Measurements from ENCODE around the gene ARMH3.

ARMH3 gene

DNA sequence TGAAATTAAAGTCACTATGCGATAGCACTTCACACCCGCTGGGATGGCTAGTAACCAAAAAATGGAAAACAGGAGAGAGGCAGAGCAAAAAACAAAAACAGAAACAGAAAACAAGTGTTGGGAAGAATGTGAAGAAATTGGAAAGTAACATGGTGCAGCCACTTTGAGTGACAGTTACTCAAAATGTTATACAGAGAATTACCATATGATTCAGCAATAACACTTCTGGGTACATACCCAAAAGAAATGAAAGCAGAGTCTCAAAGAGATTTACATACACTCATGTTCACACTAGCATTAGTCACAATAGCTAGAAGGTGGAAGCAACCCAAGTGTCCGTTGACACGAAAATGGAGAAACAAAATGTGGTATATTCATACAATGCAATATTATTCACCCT is 123.8 kb downstream of the ARMH3 start:
- no peaks in the 10 kb centered on the region; the same call in 1 of the 2 replicates for H3K4me1 ChIP-seq (ENCODE audit: insufficient read depth, low read length)

DNA sequence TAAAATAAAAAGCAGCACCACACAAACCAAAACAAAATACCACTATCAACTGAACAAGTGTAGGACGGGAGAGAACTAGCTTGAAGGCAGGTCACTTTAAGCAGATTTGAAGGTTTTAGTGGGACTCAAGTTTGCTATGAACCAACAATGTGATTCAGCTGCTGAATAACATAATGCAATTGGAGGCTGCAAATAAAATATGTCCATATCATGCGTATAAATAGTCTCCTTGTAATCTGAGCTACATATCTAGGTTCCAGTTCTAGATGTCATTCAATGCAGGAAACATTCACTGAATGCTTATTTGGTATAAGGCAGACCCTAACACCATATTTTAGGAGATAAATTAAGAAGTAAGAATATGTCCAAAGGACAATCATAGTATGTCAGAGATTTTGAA is 130.9 kb downstream of the ARMH3 start:
- H3K27me3 ChIP-seq (ENCODE audit: insufficient read depth, low read length) = no peaks in the 10 kb centered on the region
- H3K9ac ChIP-seq (ENCODE audit: low read depth, low read length) = no peak overlapping the region
- H3K36me3 ChIP-seq (ENCODE audit: insufficient read depth, low read depth, low read length) = no peaks in the 10 kb centered on the region
- H3K27ac ChIP-seq (ENCODE audit: low read length) = no peak overlapping the region
- H3K9me3 ChIP-seq (ENCODE audit: insufficient read depth, low read depth, low read length) = no peaks in the 10 kb centered on the region
- H3K4me3 ChIP-seq (ENCODE audit: low read length) = no peak overlapping the region
- H3K4me1 ChIP-seq (ENCODE audit: insufficient read depth, low read length) = no peaks in the 10 kb centered on the region

More for the DNA sequence above, 123.8 kb downstream of the ARMH3 start:
- Histone ChIP-seq H3K4me3 (ENCODE audit: low read length) (no peak overlapping the region), H3K36me3 (ENCODE audit: insufficient read depth, low read depth, low read length) (no peaks in the 10 kb centered on the region), H3K27ac (ENCODE audit: low read length) (no peak overlapping the region), H3K9ac (ENCODE audit: low read depth, low read length) (no peak overlapping the region), H3K27me3 (ENCODE audit: insufficient read depth, low read length) (no peaks in the 10 kb centered on the region), H3K9me3 (ENCODE audit: insufficient read depth, low read depth, low read length) (no peaks in the 10 kb centered on the region)

DNA sequence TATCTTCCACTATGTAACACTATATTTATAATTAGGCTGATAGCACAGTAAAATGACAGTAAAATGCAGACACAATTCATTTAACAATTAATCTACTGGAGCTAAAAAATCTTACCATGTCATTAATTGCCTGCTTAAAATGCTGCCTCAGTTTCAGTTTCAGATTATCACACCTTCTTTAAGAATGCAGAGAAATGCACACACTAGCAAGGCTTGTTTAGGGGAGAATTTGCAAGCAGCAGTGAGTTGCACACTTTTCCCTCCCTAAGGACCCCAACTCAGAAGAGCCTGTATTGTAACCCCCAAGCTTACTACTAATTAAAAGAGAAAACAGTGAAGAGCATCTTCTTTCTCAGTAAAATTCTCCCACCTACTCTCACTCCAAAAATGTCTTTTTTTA is 132.7 kb downstream of the ARMH3 start:
- Histone ChIP-seq H3K27ac (ENCODE audit: low read length) (no peak overlapping the region), H3K9me3 (ENCODE audit: insufficient read depth, low read depth, low read length) (no peaks in the 10 kb centered on the region), H3K27me3 (ENCODE audit: insufficient read depth, low read length) (no peaks in the 10 kb centered on the region), H3K4me1 (ENCODE audit: insufficient read depth, low read length) (peaks cover 8% of the 10 kb centered on the region; the same call in 1 of the 2 replicates), H3K9ac (ENCODE audit: low read depth, low read length) (no peak overlapping the region), H3K36me3 (ENCODE audit: insufficient read depth, low read depth, low read length) (no peaks in the 10 kb centered on the region), H3K4me3 (ENCODE audit: low read length) (no peak overlapping the region)

DNA sequence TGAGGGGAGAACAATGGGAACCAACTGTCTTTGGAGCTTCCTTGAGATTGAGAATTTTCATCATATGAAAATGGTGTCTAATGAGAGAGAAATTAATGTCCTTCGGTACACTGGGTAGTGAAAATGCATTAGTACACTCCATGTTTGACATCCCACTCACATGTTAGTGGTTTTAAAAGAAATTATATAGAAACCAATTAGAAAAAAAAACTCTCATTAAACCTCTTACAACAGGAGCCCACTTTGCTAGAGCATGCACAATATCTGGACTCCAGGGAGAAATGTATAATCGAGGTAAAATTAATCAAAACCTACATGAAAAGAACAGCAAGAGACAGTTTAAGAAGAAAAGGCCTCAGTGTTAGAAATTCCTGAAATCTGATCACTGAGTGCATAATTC is 133.1 kb downstream of the ARMH3 start:
- Histone ChIP-seq H3K27ac (ENCODE audit: low read length) (no peak overlapping the region), H3K4me1 (ENCODE audit: insufficient read depth, low read length) (peaks cover 8% of the 10 kb centered on the region; the same call in 1 of the 2 replicates)

DNA sequence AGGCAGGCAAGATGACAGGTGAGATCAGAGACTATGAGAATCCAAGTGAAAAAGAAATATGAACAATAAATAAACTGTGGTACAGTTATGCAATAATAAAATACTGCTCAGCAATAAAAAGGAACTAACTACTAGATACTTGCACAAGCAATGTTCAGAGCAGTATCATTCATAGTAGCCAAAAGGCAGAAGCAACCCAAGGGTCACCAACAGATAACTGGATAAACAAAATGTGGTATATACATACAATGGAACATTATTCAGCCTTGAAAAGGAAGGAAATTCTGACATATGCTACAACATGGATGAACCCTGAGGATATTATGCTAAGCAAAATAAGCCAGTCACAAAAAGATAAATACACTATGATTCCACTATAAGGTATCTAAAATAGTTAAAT is 135.4 kb downstream of the ARMH3 start:
- H3K9ac ChIP-seq (ENCODE audit: low read depth, low read length) = no peak overlapping the region
- H3K4me1 ChIP-seq (ENCODE audit: insufficient read depth, low read length) = peaks cover 8% of the 10 kb centered on the region; the same call in 1 of the 2 replicates
- H3K27ac ChIP-seq (ENCODE audit: low read length) = no peak overlapping the region
- H3K9me3 ChIP-seq (ENCODE audit: insufficient read depth, low read depth, low read length) = no peaks in the 10 kb centered on the region
- H3K36me3 ChIP-seq (ENCODE audit: insufficient read depth, low read depth, low read length) = no peaks in the 10 kb centered on the region
- H3K4me3 ChIP-seq (ENCODE audit: low read length) = no peak overlapping the region
- no peaks in the 10 kb centered on the region for H3K27me3 ChIP-seq (ENCODE audit: insufficient read depth, low read length)

More for the DNA sequence above, 133.1 kb downstream of the ARMH3 start:
- no peaks in the 10 kb centered on the region for H3K36me3 ChIP-seq (ENCODE audit: insufficient read depth, low read depth, low read length)
- no peak overlapping the region for H3K4me3 ChIP-seq (ENCODE audit: low read length)
- no peaks in the 10 kb centered on the region for H3K27me3 ChIP-seq (ENCODE audit: insufficient read depth, low read length)
- H3K9ac ChIP-seq (ENCODE audit: low read depth, low read length) = no peak overlapping the region
- H3K9me3 ChIP-seq (ENCODE audit: insufficient read depth, low read depth, low read length) = no peaks in the 10 kb centered on the region

DNA sequence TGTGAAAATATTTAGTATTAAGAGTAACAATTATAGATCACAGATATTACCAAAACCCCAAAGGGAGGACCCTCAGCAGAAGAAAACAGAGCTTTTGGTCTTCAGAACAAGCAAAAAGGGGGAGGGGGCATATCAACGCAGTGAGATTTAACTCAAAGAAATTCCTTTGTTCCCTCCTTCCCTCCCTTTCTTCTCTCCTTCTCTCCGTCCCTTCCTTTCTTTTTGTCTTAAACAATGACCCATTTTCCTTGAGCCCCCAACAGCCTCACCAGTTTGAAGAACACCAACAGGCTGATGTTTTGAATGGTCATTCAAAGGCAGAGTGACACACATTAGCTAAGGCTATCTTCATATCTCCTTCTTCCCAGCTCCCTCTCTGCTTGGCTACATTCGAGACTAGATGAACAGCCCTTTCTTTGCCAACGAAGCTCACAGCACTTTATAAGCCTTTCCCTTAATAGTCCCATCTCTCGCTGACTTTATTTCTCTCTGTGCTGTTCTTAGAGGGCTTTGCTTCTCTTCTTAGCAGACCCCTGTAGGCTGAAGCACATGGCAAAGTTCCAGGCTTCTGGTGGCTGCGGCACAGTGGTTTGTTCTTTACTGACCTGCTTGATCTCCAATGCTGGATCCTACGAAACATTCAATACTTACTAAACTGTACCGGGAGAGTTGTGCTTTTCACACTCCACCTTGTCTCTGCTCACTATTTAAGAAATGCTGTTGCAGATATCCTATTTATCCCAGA is 136.8 kb downstream of the ARMH3 start:
- Histone ChIP-seq H3K36me3 (ENCODE audit: insufficient read depth, low read depth, low read length) (no peaks in the 10 kb centered on the region), H3K9ac (ENCODE audit: low read depth, low read length) (no peak overlapping the region), H3K4me1 (ENCODE audit: insufficient read depth, low read length) (peaks cover 8% of the 10 kb centered on the region; the same call in 1 of the 2 replicates), H3K27me3 (ENCODE audit: insufficient read depth, low read length) (no peaks in the 10 kb centered on the region), H3K9me3 (ENCODE audit: insufficient read depth, low read depth, low read length) (no peaks in the 10 kb centered on the region), H3K27ac (ENCODE audit: low read length) (no peak overlapping the region), H3K4me3 (ENCODE audit: low read length) (no peak overlapping the region)

DNA sequence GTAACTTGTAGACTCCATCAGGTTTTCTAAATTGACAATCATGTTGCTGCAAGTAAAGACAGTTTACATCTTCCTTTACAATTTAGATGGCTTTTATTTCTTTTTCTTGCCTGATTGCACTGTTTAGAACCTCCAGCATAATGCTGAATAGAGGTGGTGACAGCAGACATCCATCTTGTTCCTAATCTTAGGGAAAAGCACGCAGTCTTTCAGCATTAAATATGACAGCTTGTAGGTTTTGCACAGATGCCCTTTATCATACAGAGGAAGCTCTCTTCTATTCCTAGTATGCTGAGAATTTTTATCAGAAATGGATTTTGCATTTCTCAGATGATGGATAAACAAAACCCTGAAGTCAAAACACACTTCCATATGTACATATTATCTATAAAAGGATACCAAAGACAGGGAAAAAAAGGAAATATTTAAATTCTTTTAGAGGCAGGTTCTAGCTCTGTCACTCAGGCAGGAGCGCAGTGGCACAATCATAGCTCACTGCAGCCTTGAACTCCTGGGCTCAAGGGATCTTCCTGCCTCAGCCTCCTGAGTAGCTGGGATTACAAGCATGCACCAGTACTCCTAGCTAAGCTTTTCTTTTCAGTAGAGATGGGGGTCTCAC is 143.3 kb downstream of the ARMH3 start:
- Histone ChIP-seq H3K4me1 (ENCODE audit: insufficient read depth, low read length) (no peaks in the 10 kb centered on the region; the same call in 1 of the 2 replicates), H3K27ac (ENCODE audit: low read length) (no peak overlapping the region), H3K27me3 (ENCODE audit: insufficient read depth, low read length) (no peaks in the 10 kb centered on the region)

DNA sequence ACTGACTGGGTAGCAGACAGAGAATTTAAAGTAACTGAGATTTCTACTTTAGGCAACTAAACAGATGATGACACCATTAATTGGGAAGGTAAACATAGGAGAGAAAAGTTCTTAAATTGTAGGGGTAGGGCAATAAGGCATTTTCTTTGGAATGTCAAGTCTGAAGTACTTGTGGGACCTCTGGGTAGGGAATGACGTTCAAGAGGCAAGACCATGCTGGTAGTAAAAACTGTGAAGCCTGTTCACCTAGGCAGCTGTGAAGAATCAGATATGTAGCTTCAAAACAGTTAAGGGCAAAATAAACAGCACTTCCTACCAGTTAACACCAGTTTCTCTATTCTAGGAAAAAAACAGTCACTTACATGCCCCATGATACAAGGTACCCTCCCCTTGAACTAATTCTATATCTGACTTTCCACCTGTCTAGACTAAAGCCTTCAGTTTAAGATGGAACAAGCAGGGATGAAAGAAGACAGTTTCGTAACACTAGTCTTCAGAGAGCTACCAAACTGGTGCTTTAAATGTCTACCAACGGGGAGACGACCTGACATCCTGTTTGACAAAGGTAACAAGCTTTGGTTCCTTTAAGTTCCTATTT is 149.3 kb downstream of the ARMH3 start:
- peaks cover 26% of the 10 kb centered on the region; the same call in 1 of the 2 replicates for H3K4me1 ChIP-seq (ENCODE audit: insufficient read depth, low read length)
- H3K9ac ChIP-seq (ENCODE audit: low read depth, low read length) = no peak overlapping the region
- H3K27me3 ChIP-seq (ENCODE audit: insufficient read depth, low read length) = no peaks in the 10 kb centered on the region
- no peak overlapping the region for H3K4me3 ChIP-seq (ENCODE audit: low read length)
- H3K9me3 ChIP-seq (ENCODE audit: insufficient read depth, low read depth, low read length) = no peaks in the 10 kb centered on the region
- no peak overlapping the region for H3K27ac ChIP-seq (ENCODE audit: low read length)
- no peaks in the 10 kb centered on the region for H3K36me3 ChIP-seq (ENCODE audit: insufficient read depth, low read depth, low read length)

More for the DNA sequence above, 143.3 kb downstream of the ARMH3 start:
- Histone ChIP-seq H3K36me3 (ENCODE audit: insufficient read depth, low read depth, low read length) (no peaks in the 10 kb centered on the region), H3K9me3 (ENCODE audit: insufficient read depth, low read depth, low read length) (no peaks in the 10 kb centered on the region), H3K9ac (ENCODE audit: low read depth, low read length) (no peak overlapping the region), H3K4me3 (ENCODE audit: low read length) (no peak overlapping the region)

DNA sequence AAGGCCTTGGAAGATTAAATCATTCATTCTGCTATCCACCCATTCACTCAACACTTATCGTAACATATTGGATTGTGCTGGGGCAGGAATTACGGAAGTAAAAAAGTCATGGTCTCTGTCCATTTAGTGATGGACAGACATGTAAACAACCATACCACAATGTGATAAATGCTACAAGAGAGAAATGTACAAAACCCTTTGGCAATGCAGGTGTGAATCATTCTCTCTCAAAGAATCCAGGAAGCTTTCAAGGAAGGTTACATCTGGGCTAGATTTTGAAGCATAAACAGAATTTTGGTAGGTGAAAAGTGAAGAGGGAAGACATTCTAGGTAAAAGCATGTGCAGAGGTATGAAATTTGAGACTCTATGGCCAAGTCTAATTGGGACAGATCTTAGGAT is 150.7 kb downstream of the ARMH3 start:
- Histone ChIP-seq H3K27ac (ENCODE audit: low read length) (no peak overlapping the region), H3K4me1 (ENCODE audit: insufficient read depth, low read length) (peaks cover 33% of the 10 kb centered on the region; the same call in 1 of the 2 replicates), H3K36me3 (ENCODE audit: insufficient read depth, low read depth, low read length) (no peaks in the 10 kb centered on the region)

DNA sequence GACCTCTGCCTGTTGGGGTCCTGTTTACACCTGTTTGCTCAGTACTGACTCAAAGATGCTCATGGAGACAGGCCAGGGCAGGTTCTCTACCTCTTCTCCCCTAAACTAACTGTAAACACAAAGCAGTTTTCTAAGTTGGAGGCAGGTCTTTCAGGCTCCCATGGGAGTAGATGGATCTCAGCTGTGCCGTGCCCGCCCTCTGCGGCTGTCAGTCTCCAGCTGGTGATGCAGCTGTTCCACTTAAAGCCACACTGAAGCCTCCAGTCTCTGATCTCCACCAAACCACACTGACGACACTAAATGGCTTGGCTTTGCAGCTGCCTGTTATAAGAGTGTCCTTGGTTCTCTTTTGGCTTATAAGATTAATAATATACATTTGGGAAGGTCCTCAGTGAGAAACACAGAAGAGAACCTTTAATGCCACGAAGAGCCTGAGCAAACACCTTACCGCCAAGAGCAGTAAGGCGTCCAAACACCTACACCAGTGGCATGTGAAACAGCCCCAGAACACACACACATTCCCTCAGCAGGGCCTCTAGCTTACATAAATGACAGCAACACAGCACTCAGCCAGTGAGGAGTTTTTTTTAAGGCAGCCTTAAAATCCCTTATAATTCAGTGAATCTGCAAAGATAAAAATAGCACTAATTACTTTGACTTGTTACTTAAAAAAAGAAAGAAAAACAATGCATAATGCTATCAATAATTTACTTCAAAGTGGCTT is 152.0 kb downstream of the ARMH3 start:
- Histone ChIP-seq H3K9ac (ENCODE audit: low read depth, low read length) (no peak overlapping the region), H3K4me3 (ENCODE audit: low read length) (no peak overlapping the region), H3K27ac (ENCODE audit: low read length) (no peak overlapping the region), H3K9me3 (ENCODE audit: insufficient read depth, low read depth, low read length) (no peaks in the 10 kb centered on the region), H3K4me1 (ENCODE audit: insufficient read depth, low read length) (peaks cover 33% of the 10 kb centered on the region; the same call in 1 of the 2 replicates), H3K36me3 (ENCODE audit: insufficient read depth, low read depth, low read length) (no peaks in the 10 kb centered on the region), H3K27me3 (ENCODE audit: insufficient read depth, low read length) (no peaks in the 10 kb centered on the region)

More for the DNA sequence above, 150.7 kb downstream of the ARMH3 start:
- H3K9me3 ChIP-seq (ENCODE audit: insufficient read depth, low read depth, low read length) = no peaks in the 10 kb centered on the region
- H3K27me3 ChIP-seq (ENCODE audit: insufficient read depth, low read length) = no peaks in the 10 kb centered on the region
- no peak overlapping the region for H3K9ac ChIP-seq (ENCODE audit: low read depth, low read length)
- H3K4me3 ChIP-seq (ENCODE audit: low read length) = no peak overlapping the region

DNA sequence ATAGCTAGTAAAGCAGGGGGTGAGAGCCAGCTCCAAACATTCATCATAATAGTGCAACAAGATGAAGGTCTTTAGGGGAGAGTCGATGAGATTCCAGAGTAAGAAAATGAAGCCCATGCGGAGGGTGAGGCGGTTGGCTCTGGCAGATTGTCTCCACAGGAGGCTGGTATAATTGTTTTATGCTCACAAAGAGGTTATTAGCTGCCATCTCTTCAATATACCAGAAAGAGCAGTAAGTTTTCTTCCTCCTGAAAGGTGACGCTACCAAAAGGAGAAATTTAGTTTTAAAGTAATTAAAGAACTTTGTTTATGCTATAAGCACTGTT is 153.2 kb downstream of the ARMH3 start:
- Histone ChIP-seq H3K27ac (ENCODE audit: low read length) (no peak overlapping the region), H3K4me1 (ENCODE audit: insufficient read depth, low read length) (peaks cover 33% of the 10 kb centered on the region; the same call in 1 of the 2 replicates), H3K4me3 (ENCODE audit: low read length) (peak overlapping the region; percentile 18; the same call in 1 of the 2 replicates), H3K9ac (ENCODE audit: low read depth, low read length) (peak overlapping the region; percentile 27; the same call in 1 of the 2 replicates), H3K27me3 (ENCODE audit: insufficient read depth, low read length) (no peaks in the 10 kb centered on the region), H3K36me3 (ENCODE audit: insufficient read depth, low read depth, low read length) (no peaks in the 10 kb centered on the region), H3K9me3 (ENCODE audit: insufficient read depth, low read depth, low read length) (no peaks in the 10 kb centered on the region)

All from iPS-20b (cell line).